ENCODE data around the gene PLD5. TPM values are rescaled to one million over a fixed set of nuclear protein-coding genes. Genes with fewer than 3 reads are reported as not detected.

The PLD5 gene
- total and polyA plus RNA-seq, 9 donors = 0.35 to 6.2 (median 1.1) TPM

- intact Hi-C loops (cut with DNase I) = no loop called here
- DNase-seq = no peak
- TF ChIP-seq CTCF (IDR thresholded peaks at IDR 0.05) (no peak), POLR2A (IDR thresholded peaks at IDR 0.05) (no peak), EP300 (IDR thresholded peaks at IDR 0.05) (no peak)
- Histone ChIP-seq H3K4me3 (no peak overlapping the region), H3K4me1 (ENCODE audit: insufficient read depth) (peaks cover 6% of the 10 kb centered on the region), H3K36me3 (no peaks in the 10 kb centered on the region), H3K27me3 (no peaks in the 10 kb centered on the region), H3K9me3 (no peaks in the 10 kb centered on the region), H3K27ac (no peak overlapping the region)
- 11 to 18% (median 14%) methylated on average over 1 of the region's 1 CpG for WGBS, 3 donors
These were observed 437.8 kb downstream of the PLD5 start for GRCh38 chr1:242086706-242087105.

GRCh38 chr1:242086093-242086492 is 438.4 kb downstream of the PLD5 start:
- WGBS, 3 donors = 80 to 85% (median 84%) methylated on average over 3 of the region's 3 CpGs
- H3K27ac ChIP-seq = no peak overlapping the region
- no peak overlapping the region for H3K4me3 ChIP-seq
- DNase-seq = no peak
- H3K9me3 ChIP-seq = no peaks in the 10 kb centered on the region
- intact Hi-C loops (cut with DNase I) = no loop called here
- TF ChIP-seq POLR2A (IDR thresholded peaks at IDR 0.05) (no peak), EP300 (IDR thresholded peaks at IDR 0.05) (no peak), CTCF (IDR thresholded peaks at IDR 0.05) (no peak)
- peaks cover 6% of the 10 kb centered on the region for H3K4me1 ChIP-seq (ENCODE audit: insufficient read depth)
- no peaks in the 10 kb centered on the region for H3K27me3 ChIP-seq
- no peaks in the 10 kb centered on the region for H3K36me3 ChIP-seq

DNA sequence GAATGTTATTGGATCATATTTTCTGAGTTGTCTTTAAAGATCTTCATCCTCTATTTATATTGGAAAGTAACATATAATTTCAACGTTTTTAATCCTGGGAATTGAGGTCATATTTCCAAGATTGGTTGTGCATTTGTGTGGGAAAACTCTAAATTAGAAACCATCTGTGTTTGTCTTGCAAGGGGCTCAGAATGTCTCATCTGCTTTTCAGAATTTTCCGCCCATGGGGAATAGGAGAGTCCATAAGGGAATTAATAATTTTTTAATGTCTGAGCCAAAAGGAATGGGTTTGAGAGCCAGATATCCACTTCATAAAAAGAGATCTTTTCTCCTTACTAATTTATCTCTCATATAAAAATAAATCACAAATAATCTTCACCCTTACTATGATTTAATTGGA is 440.8 kb downstream of the PLD5 start:
- TF ChIP-seq EP300 (IDR thresholded peaks at IDR 0.05) (no peak), CTCF (IDR thresholded peaks at IDR 0.05) (no peak), POLR2A (IDR thresholded peaks at IDR 0.05) (no peak)
- H3K9me3 ChIP-seq = no peaks in the 10 kb centered on the region
- H3K36me3 ChIP-seq = no peaks in the 10 kb centered on the region
- WGBS, 3 donors = 58 to 60% (median 58%) methylated on average over 2 of the region's 2 CpGs
- DNase-seq = no peak
- intact Hi-C loops (cut with DNase I) = no loop called here
- no peak overlapping the region for H3K27ac ChIP-seq
- peaks cover 1% of the 10 kb centered on the region for H3K4me1 ChIP-seq (ENCODE audit: insufficient read depth)
- no peak overlapping the region for H3K4me3 ChIP-seq
- no peaks in the 10 kb centered on the region for H3K27me3 ChIP-seq

DNA sequence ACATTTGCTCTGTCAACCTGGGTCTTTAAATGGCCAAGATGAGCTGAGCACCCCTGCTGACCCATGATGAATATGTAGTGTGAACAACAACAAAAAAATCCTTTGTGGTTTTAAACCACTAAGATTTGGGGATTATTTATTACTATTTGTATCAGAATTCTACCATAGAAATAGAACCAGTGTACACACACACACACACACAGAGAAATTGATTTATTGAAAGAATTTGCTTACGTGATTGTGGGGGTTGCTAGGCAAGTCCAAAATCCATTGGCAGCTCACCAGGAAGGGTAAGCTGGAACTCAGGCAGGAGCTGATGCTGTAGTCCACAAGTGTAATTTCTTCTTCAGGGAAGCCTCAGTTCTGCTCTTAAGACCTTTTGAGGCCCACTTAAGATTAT is 443.1 kb downstream of the PLD5 start:
- Histone ChIP-seq H3K4me1 (ENCODE audit: insufficient read depth) (no peaks in the 10 kb centered on the region), H3K9me3 (no peaks in the 10 kb centered on the region), H3K27ac (no peak overlapping the region), H3K4me3 (no peak overlapping the region), H3K27me3 (no peaks in the 10 kb centered on the region), H3K36me3 (no peaks in the 10 kb centered on the region)
- 29 to 49% (median 44%) methylated on average over 1 of the region's 1 CpG for WGBS, 3 donors
- intact Hi-C loops (cut with DNase I) = no loop called here
- DNase-seq = no peak
- TF ChIP-seq CTCF (IDR thresholded peaks at IDR 0.05) (no peak), POLR2A (IDR thresholded peaks at IDR 0.05) (no peak), EP300 (IDR thresholded peaks at IDR 0.05) (no peak)

GRCh38 chr1:242065813-242066212 is 458.7 kb downstream of the PLD5 start:
- no peak for DNase-seq
- Histone ChIP-seq H3K9me3 (no peaks in the 10 kb centered on the region), H3K36me3 (no peaks in the 10 kb centered on the region), H3K27ac (no peak overlapping the region), H3K4me3 (no peak overlapping the region), H3K4me1 (ENCODE audit: insufficient read depth) (no peaks in the 10 kb centered on the region), H3K27me3 (no peaks in the 10 kb centered on the region)
- whole genome bisulfite sequencing, 3 donors = 89 to 94% (median 91%) methylated on average over 2 of the region's 2 CpGs
- TF ChIP-seq POLR2A (IDR thresholded peaks at IDR 0.05) = no peak
- no peak for TF ChIP-seq EP300 (IDR thresholded peaks at IDR 0.05)
- TF ChIP-seq CTCF (IDR thresholded peaks at IDR 0.05) = no peak
- intact Hi-C loops (cut with DNase I) = no loop called here

Measured in ovary (tissue), 9 donors.